ENCODE measurements around the gene ZDHHC13.

Gene ZDHHC13

GRCh38 chr11:19087658-19088057 is 29.3 kb upstream of the ZDHHC13 start:
- H3K4me1 ChIP-seq (ENCODE audit: low read depth, poor library complexity, severe bottlenecking): no peaks in the 10 kb centered on the region

GRCh38 chr11:19088791-19089190 is 28.2 kb upstream of the ZDHHC13 start:
- TF ChIP-seq, protein P1, sequence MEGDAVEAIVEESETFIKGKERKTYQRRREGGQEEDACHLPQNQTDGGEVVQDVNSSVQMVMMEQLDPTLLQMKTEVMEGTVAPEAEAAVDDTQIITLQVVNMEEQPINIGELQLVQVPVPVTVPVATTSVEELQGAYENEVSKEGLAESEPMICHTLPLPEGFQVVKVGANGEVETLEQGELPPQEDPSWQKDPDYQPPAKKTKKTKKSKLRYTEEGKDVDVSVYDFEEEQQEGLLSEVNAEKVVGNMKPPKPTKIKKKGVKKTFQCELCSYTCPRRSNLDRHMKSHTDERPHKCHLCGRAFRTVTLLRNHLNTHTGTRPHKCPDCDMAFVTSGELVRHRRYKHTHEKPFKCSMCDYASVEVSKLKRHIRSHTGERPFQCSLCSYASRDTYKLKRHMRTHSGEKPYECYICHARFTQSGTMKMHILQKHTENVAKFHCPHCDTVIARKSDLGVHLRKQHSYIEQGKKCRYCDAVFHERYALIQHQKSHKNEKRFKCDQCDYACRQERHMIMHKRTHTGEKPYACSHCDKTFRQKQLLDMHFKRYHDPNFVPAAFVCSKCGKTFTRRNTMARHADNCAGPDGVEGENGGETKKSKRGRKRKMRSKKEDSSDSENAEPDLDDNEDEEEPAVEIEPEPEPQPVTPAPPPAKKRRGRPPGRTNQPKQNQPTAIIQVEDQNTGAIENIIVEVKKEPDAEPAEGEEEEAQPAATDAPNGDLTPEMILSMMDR (conservative IDR thresholded peaks at IDR 0.05; ENCODE audit: low read depth, low read length): no peak
- no peak overlapping the region for H3K27ac ChIP-seq
- no peaks in the 10 kb centered on the region for H3K27me3 ChIP-seq (ENCODE audit: insufficient read depth, low read depth)
- no peak overlapping the region for H3K4me3 ChIP-seq (IDR thresholded peaks at IDR 0.05; ENCODE audit: insufficient read depth, low read depth, low read length)
- no peaks in the 10 kb centered on the region for H3K36me3 ChIP-seq (ENCODE audit: insufficient read depth)
- H3K4me2 ChIP-seq: no peak overlapping the region
- H3K9ac ChIP-seq: no peak overlapping the region
- H2AFZ ChIP-seq (ENCODE audit: low read depth): no peak overlapping the region
- H3K4me1 ChIP-seq (ENCODE audit: low read depth, poor library complexity, severe bottlenecking): no peaks in the 10 kb centered on the region
- H4K20me1 ChIP-seq (ENCODE audit: insufficient read depth): no peaks in the 10 kb centered on the region
- no peaks in the 10 kb centered on the region for H3K79me2 ChIP-seq (ENCODE audit: insufficient read depth, low read depth)

More at GRCh38 chr11:19087658-19088057, 29.3 kb upstream of the ZDHHC13 start:
- H3K36me3 ChIP-seq (ENCODE audit: insufficient read depth): no peaks in the 10 kb centered on the region
- H2AFZ ChIP-seq (ENCODE audit: low read depth): no peak overlapping the region
- TF ChIP-seq, protein P1 (conservative IDR thresholded peaks at IDR 0.05; ENCODE audit: low read depth, low read length): no peak
- no peaks in the 10 kb centered on the region for H4K20me1 ChIP-seq (ENCODE audit: insufficient read depth)
- no peaks in the 10 kb centered on the region for H3K79me2 ChIP-seq (ENCODE audit: insufficient read depth, low read depth)
- no peak overlapping the region for H3K4me2 ChIP-seq
- no peak overlapping the region for H3K9ac ChIP-seq
- no peaks in the 10 kb centered on the region for H3K27me3 ChIP-seq (ENCODE audit: insufficient read depth, low read depth)
- H3K27ac ChIP-seq: no peak overlapping the region
- H3K4me3 ChIP-seq (IDR thresholded peaks at IDR 0.05; ENCODE audit: insufficient read depth, low read depth, low read length): no peak overlapping the region

DNA sequence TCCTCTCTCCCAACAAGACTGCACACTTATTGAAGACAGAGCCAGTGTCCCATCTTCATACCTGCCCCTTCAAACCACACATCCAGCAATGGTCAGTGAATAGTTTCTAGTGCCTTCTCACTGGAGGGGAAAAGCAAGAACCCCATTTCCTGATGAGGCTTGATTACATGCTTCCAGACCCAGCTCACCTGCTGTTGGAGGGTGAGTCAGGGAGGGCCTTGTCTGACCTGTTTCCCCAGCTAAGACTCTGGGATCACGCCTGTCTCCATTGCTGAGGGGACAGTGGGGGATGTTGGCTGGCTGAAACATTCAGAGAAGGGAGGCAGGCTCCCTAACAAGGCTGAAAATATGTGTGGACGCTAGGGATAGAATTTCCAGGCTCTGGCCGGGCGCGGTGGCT is 27.5 kb upstream of the ZDHHC13 start:
- no peak overlapping the region for H3K4me2 ChIP-seq
- no peaks in the 10 kb centered on the region for H3K4me1 ChIP-seq (ENCODE audit: low read depth, poor library complexity, severe bottlenecking)
- TF ChIP-seq, protein P1 (conservative IDR thresholded peaks at IDR 0.05; ENCODE audit: low read depth, low read length): no peak
- no peaks in the 10 kb centered on the region for H3K36me3 ChIP-seq (ENCODE audit: insufficient read depth)
- H3K4me3 ChIP-seq (IDR thresholded peaks at IDR 0.05; ENCODE audit: insufficient read depth, low read depth, low read length): no peak overlapping the region
- no peaks in the 10 kb centered on the region for H3K79me2 ChIP-seq (ENCODE audit: insufficient read depth, low read depth)
- H3K27me3 ChIP-seq (ENCODE audit: insufficient read depth, low read depth): no peaks in the 10 kb centered on the region
- H4K20me1 ChIP-seq (ENCODE audit: insufficient read depth): no peaks in the 10 kb centered on the region
- H3K27ac ChIP-seq: no peak overlapping the region
- no peak overlapping the region for H3K9ac ChIP-seq
- H2AFZ ChIP-seq (ENCODE audit: low read depth): no peak overlapping the region

GRCh38 chr11:19091366-19091765 is 25.6 kb upstream of the ZDHHC13 start:
- Histone ChIP-seq H3K36me3 (ENCODE audit: insufficient read depth) (no peaks in the 10 kb centered on the region), H3K27me3 (ENCODE audit: insufficient read depth, low read depth) (no peaks in the 10 kb centered on the region), H3K4me3 (IDR thresholded peaks at IDR 0.05; ENCODE audit: insufficient read depth, low read depth, low read length) (no peak overlapping the region), H3K79me2 (ENCODE audit: insufficient read depth, low read depth) (no peaks in the 10 kb centered on the region), H3K4me2 (no peak overlapping the region), H4K20me1 (ENCODE audit: insufficient read depth) (no peaks in the 10 kb centered on the region), H2AFZ (ENCODE audit: low read depth) (no peak overlapping the region), H3K4me1 (ENCODE audit: low read depth, poor library complexity, severe bottlenecking) (no peaks in the 10 kb centered on the region), H3K9ac (no peak overlapping the region), H3K27ac (no peak overlapping the region)
- TF ChIP-seq, protein P1 (conservative IDR thresholded peaks at IDR 0.05; ENCODE audit: low read depth, low read length): no peak
